Osteocyte (in vitro differentiated cells): ENCODE data around the gene GYPC. TPM values are rescaled to one million over a fixed set of nuclear protein-coding genes. Genes with fewer than 3 reads are reported as not detected.
A peak's percentile ranks its signal among the peaks of the same experiment; 100 is the strongest.

ENCODE experiments used
- DNase-seq: peaks from one replicate; pipeline ENCODE4 v3.0.0; 2021; ENCODE audit warnings: mixed read lengths; ENCODE audit not compliant: unreplicated experiment; ENCODE audit errors: extremely low spot score
- H3K27ac Mint-ChIP-seq: one replicate; pipeline ENCODE4 v1.8.0; 2021; ENCODE audit warnings: mild to moderate bottlenecking, mixed read lengths; ENCODE audit not compliant: unreplicated experiment
- H3K27me3 Mint-ChIP-seq: one replicate; pipeline ENCODE4 v1.8.0; 2021; ENCODE audit warnings: mixed read lengths; ENCODE audit not compliant: unreplicated experiment
- H3K36me3 Mint-ChIP-seq: one replicate; pipeline ENCODE4 v1.8.0; 2021; ENCODE audit warnings: mixed read lengths; ENCODE audit not compliant: unreplicated experiment
- H3K4me1 Mint-ChIP-seq: one replicate; pipeline ENCODE4 v1.8.0; 2021; ENCODE audit warnings: mixed read lengths; ENCODE audit not compliant: unreplicated experiment
- H3K4me3 Mint-ChIP-seq: one replicate; pipeline ENCODE4 v1.8.0; 2021; ENCODE audit warnings: mild to moderate bottlenecking, moderate library complexity, mixed read lengths; ENCODE audit not compliant: unreplicated experiment
- H3K9me3 Mint-ChIP-seq: one replicate; pipeline ENCODE4 v1.8.0; 2021; ENCODE audit warnings: mixed read lengths; ENCODE audit not compliant: unreplicated experiment
- CTCF ChIP-seq: fragments of 200-600 bp; sonication (generic); IDR thresholded peaks from 2 replicates; pipeline ENCODE4 v1.5.0; 2021; ENCODE audit warnings: antibody characterized with exemption, mild to moderate bottlenecking, moderate library complexity
- total RNA-seq: library from RNA; stranded (reverse); gene quantifications from 2 replicates; pipeline ENCODE4 v1.2.1, GENCODE V29; 2021

GYPC gene
- total RNA-seq, 1 donor from 2014 or later = 110 TPM

DNA sequence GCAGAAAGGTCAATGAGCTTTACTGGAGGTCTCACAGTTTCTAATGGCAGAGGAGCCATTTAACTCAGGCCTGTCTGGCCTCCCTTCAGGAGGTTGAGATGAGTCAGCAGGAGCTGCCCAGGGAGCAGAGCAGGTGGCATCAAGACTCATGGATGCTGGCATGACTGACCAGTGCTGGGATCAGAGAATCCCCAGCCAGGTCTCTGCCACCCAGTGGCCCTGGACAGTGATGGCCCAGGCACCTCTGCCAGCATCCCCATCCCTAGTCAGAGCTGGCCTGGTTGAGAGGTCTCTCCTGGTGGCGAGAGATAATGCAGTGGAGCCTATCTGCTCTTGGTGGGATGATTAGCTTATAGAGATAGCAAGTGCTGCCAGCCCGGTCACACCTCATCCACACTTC is 43.1 kb downstream of the GYPC start:
- no peak overlapping the region for H3K27ac Mint-ChIP-seq

DNA sequence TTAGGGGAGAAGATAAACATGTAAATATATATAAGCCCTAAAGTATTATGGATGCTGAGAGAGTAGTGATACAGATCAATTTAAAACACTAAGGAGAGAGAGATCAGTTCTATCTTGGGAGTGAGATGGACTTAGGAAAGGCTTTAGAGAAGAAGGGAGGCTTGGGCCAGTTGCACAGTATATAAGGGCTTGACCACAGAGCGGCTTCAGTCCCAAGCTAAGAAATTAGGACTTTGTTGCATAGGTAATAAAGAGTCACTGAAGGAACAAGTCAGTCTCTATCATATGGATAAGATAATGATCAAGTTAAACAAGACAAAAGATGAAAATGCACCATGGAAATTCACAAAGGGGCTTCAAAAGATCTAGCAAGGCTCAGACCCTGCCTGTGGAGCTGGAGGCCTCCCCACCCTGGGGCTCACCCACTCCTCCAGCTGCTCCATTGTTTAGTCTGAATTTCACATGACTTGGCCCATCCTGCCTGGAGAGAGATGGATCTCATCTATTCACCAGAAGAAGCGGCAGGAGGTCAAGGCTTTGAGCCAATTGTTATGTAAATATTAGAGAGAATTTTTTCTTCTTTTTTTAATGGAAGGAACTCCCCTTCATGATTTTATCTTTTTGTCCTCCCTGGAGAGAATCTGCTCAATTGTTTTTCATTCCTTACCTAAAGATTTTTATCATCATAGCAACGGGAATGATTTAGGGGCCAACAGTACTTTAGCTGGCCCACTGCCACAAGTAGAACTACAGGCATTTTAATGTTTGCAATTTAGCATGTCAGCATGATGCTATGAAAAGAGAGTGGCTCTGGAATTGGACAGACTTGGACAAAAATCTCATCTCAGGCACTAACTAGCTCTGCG is 44.0 kb downstream of the GYPC start:
- DNase-seq = no peak
- Mint-ChIP-seq H3K36me3 (peaks cover 20% of the 10 kb centered on the region), H3K27ac (peak overlapping the region; percentile 51), H3K4me1 (peaks cover 17% of the 10 kb centered on the region), H3K4me3 (no peak overlapping the region), H3K9me3 (no peaks in the 10 kb centered on the region), H3K27me3 (no peaks in the 10 kb centered on the region)
- TF ChIP-seq CTCF = no peak

More for the DNA sequence above, 43.1 kb downstream of the GYPC start:
- H3K4me1 Mint-ChIP-seq = peaks cover 15% of the 10 kb centered on the region
- H3K9me3 Mint-ChIP-seq = no peaks in the 10 kb centered on the region
- H3K4me3 Mint-ChIP-seq = no peak overlapping the region
- no peak for DNase-seq
- peaks cover 27% of the 10 kb centered on the region for H3K36me3 Mint-ChIP-seq
- TF ChIP-seq CTCF = no peak
- no peaks in the 10 kb centered on the region for H3K27me3 Mint-ChIP-seq

DNA sequence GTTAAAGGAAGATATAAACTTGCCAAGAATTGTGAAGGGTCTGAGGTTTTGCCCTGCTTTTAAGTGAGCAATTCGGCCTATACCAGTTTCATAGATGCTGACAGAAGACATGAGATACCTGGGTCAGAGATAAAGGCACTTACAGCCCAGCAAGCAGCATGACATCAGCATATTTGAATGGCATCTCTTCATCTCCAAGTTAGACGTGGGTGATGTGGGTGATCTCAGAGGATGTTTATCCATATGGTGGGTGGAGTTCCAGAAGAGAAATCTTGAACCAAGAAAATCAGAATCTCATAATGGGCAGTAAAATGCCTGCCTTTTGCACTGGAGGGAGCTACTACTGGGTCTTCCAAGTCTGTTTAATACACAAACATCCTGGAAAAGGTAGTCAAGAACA is 44.7 kb downstream of the GYPC start:
- Mint-ChIP-seq H3K9me3 (no peaks in the 10 kb centered on the region), H3K4me1 (peaks cover 17% of the 10 kb centered on the region), H3K4me3 (no peak overlapping the region), H3K27me3 (no peaks in the 10 kb centered on the region), H3K27ac (peak overlapping the region; percentile 1), H3K36me3 (peaks cover 16% of the 10 kb centered on the region)
- no peak for TF ChIP-seq CTCF
- no peak for DNase-seq

GRCh38 chr2:126703311-126703710 is 47.4 kb downstream of the GYPC start:
- TF ChIP-seq CTCF = no peak
- Mint-ChIP-seq H3K27me3 (peaks cover 8% of the 10 kb centered on the region), H3K4me1 (peaks cover 17% of the 10 kb centered on the region), H3K9me3 (no peaks in the 10 kb centered on the region), H3K4me3 (no peak overlapping the region), H3K36me3 (no peaks in the 10 kb centered on the region), H3K27ac (no peak overlapping the region)
- DNase-seq = peak; percentile 56

GRCh38 chr2:126704434-126705160 is 48.6 kb downstream of the GYPC start:
- Mint-ChIP-seq H3K4me1 (peaks cover 15% of the 10 kb centered on the region), H3K4me3 (no peak overlapping the region), H3K9me3 (no peaks in the 10 kb centered on the region), H3K36me3 (no peaks in the 10 kb centered on the region), H3K27me3 (peaks cover 14% of the 10 kb centered on the region), H3K27ac (no peak overlapping the region)
- no peak for TF ChIP-seq CTCF
- DNase-seq = peak; percentile 44
